GM21529 (cell line): ENCODE results near the gene MN1.

ENCODE experiments used
- ATAC-seq: cut with Tn5 transposase; IDR thresholded peaks from one replicate; pipeline ENCODE4 v1.9.1; 2021; ENCODE audit not compliant: unreplicated experiment

Gene MN1

DNA sequence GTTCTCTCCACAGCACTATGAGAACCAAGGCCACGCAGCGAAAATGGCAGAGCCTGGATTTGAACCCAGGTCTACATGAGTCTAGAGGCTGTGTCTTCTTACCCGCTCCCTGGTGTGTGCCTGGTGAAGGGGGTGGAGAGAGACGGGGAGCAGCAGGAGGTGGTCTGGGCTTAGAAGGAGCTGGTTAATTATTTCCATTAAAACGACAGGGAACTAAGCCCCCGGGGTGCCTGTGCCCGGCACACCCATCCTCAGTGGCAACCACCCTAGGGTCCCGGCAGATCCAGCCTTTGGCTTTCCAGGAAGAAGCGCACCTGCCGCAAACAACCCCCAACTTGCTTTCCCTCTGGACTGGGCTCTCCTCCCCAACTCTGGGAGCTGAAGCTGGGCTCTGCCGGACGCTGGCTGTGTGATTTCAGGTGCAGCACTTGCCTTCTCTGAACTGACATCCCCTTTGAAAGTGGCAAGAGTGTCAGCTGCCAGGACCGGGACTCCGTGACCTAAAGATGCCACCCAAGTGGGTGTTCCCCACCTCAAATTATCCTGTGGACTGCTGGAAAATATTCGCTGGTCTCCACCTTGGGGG is 35.8 kb downstream of the MN1 start:
- no peak for ATAC-seq

DNA sequence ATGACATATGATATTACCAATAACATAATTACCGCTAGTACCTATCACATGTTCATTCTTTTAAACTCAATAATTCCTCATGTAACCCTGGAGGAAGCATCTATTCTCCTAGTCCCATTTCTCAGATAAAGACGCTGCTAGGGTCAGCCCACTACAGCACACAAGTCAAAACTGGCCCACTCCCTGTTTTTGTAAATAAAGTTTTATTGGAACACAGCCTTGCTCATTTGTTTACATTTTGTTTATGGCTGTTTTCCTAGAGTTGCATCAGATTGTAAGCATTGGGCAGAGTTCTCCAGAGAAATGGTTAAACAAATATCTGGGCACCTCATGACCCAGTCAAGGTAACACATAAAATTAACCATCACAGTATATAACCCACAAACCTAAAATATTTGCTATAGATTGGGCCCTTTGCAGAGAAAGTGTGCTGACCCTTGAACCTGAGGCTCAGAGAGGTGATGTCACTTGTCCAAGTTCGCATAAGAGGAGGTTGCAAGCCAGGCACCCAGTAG is 36.8 kb downstream of the MN1 start:
- ATAC-seq = no peak

DNA sequence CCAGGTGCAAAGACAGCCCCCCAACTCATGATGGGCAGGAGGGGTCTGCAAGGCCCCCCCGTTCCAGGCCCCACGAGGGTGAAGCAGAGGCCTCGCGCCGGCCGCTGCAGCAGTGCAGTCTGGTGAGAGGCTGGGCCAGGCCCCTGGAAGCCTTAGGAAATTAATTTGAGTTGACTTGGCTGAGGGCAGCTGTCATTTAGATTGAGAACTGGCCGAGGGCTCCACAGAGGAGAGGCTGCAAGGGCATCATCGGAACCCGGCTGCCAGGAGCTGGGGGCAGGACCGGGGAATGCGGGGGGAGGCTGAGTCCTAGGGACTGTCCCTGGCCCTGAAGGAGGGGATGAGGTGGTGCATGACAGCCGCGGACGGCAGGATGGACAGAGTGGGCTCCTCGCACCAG is 39.9 kb downstream of the MN1 start:
- no peak for ATAC-seq

DNA sequence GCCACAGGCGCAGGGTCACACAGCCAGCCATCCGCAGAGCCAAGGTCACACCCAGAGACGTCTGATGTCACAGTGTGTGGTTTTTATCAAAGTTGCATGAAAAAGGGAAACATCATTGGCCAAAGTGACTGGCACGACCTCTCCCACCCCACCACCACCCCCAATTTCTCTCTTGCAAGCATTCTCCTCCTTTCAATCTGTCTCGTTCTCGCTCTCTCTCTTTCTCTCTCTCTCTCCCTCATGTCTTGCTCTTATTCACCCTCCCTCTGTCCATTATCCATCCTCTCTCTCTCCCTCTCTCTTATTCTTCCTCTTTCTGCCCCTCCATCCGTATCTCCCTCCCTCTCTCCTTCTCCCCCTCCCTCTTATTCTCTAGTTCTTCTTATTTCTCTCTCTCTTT is 40.6 kb downstream of the MN1 start:
- no peak for ATAC-seq

DNA sequence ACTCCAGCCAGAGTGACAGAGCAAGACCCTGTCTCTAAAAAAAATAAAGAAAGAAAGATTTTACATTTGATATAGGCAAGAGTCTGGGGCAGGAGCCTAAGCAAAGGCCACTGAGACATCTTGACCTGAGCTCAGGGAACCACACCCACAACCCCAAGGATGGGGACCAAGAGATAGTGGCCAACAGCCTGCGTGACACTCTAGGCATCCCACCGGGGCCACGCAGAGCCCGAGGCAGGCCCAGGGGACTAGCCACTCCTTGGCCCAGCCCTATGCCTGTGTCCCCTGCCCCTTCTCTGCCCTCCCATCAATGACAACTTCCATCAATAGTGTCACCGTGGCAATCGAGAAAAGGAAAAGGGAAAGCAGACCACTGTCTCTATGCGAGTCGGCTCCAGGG is 41.1 kb downstream of the MN1 start:
- no peak for ATAC-seq

DNA sequence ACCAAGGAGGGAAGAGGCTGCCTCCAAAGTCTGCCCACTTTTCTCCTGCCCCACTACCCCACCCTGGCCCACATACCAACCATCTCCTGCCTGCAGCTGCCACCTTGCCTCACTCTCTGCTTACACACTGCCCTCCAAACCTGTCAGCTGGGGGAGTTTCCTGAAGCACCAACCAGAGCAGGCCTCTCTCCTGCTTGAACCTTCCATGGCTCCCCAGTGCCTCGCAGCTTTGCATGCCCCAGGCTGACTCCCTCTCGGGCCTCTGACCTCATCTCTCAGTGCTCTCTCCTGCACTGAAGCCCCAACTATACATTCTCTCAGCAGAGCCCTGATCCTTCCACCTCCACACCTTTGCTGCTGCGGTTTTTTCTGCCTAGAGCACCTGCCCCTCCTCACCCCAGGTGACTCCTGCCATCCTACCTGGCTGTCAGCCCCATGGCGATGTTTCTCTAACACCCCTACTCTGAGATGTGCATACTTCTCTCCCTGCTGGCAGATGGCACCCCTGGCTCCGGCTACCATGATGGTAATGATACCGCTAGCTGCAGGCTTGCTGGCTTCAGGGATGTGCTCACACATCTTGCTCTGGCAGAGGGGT is 43.5 kb downstream of the MN1 start:
- no peak for ATAC-seq

DNA sequence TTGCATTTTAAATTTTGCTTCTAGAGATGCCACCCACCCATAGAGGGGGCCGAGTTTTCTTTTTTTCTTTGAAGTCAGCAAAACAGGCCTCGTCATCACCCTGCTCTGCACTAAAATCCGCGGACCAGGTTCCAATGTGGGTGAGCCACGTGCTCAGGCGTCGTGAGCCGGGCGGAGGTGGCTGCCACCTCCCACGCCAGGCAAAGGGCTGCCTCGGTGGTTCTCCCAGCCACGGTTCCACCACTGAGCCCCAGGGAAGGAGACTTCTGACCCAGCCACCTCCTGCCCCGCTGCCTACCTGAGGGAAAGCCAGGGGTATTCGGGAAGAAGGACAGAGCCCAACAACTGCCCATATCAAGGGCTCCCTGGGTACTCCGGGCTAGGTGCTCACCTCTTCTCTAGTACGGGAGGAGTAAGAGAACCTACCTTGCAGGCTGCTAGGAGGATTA is 45.3 kb downstream of the MN1 start:
- no peak for ATAC-seq

DNA sequence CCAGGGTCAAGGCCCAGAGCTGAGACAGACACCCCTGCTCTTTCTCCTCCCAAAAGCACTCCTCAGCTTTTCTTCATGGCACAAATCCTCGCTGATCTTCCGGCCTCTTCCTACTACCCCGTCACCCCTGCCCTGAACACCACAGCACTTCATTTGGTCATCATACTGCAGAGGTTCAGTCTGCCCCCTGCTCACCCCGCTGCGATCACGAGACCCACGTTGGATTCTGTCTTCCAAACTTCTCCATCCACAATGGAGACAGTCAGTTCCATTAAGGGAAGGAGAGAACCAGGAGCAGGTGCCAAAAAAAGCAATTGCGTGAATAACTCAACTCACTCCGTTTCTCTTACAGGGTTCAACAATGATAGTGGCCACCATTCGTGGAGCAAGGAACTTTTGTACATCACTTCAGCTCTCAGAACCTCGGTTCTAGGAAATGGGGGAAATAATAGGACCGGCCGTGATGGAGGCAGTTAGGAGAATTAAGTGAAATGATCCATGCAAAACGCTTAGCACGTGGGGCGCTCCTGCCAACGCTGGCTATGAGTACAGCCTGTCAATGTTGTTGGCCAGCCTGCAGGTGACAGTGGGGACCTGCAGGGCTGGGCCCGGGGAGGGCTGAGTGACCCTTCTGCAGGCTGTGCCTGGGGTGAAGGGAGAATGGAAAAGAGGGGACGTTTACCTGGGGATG is 45.9 kb downstream of the MN1 start:
- no peak for ATAC-seq

DNA sequence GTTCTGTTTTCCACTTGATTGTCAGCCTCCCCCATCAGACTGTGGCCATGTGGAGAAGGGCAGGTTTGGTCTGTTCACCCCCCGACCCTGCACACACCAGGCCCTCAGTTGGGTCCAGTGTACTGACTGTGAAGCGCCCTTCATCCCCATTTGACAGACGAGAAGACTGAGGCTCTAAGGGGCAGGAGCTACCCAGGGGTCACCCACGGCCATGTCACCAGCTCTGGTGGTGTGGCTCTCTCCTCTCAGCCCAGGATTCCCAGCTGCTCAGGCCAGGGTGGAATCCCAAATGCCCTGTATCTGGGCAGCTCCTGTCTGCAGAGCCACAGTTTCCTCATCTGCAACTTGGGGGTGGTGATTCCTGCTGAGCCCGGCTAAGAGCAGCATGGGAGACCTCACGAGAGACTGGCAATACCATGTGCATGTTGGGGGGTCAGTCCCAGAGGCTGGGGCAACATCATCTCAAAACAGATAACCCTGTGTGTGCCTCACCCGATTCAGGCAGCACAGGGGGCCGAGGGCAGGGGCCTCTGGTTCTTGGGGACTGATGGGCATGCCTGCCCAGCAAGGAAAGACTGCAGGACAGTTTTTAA is 46.6 kb downstream of the MN1 start:
- ATAC-seq = no peak

DNA sequence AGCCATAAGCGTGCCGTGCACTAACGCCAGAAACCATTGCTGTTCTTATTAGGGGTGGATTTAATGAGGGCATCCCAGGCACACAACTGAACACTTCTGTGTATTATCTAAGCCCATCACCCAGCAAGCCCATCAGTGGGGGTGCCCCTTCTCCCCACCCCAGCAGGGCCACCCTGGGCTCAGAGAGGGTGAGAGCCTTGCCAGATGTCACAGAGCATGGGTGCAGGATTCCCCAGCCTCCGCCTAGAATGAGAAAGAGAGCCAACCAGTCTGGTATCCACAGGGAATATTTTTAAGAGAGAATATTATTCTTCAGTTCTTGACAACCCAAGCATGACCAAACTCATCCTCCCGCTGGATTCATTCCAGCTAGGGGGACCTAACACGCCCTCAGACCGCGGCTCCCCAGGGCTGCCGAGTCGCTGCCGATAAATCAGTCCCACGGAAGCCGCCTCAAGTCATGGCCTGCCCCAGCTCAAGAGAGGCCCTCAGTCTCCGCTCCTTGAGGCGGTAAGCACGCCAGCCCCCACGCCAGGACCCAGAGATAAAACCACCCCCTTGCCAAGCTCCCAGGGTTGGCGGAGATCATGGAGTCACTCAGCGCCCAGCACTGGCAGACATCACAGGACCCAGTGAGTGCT is 47.2 kb downstream of the MN1 start:
- ATAC-seq = no peak

DNA sequence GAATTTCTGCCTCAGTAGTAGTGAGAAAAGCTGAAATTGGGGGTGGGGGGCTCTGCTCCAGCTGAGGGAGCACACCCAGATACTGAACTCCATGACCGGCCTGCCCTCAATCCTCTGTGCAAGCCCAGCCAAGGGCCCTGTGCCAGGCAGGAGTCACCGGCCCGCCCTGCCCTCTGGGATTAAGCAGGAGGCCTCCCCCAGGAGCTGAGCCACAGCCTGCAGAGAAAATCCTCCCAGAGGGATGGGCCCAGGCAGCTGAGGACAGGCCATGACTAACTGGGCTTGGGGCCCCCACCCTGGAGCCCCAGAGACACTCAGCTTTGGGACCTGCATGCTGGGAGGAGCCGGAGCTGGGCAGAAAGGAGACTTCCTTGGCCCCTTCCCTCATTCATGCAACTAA is 48.8 kb downstream of the MN1 start:
- ATAC-seq = no peak

DNA sequence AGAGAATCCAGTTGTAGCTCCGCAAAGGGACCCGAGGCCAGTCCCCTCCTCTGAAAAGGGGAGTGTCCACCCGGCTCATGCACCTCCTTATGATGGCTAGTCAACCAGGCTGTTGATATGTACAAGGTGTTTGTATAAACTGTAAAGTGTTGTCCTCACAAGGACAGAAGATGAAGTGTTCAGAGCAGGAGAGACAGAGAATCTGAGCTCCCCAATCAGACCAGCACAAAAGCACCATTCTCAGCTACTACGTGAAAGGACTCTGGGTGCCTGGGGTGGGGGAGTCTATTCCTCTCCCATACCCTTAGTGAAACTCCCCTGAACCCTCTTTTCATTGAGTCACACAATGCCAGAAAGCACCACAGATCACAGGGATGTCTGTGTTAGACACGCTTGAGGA is 49.4 kb downstream of the MN1 start:
- ATAC-seq = no peak

DNA sequence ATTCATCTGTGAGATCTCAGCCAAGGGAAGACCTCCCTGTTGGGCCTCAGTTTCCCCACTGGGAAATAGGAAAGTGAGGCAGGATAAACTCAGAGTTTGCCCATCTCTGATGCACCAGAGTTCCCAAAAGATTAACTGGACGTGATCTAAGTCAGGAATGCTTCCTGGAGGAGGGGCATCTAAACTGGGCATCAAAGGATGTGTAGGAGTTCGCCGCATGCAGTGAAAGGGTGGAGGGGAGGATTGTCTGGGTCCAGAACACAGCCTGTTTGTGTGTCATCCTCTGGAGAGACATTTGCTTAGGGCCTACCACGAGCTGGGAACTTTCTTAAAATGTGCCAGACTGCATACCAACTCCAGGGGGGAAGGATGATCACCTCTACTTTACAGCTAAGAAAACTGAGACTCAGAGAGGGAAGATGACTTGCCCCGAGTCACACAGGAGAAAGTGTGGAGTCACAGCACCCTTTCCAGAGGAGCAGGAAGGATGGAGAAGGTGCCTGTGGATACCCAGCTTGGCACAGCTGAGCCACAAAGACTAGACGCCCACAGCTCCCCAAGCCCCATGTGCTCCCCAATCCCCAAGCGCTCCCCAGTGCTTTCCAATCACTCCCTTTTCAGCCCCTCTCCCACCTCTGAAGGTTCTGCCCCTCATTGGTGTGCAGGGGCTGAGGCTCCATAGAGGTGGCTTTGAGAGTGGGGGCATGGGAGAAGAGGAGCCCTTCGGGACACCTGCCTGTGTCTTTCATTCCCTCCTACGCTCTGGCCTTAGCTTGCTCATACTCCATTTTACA is 50.1 kb downstream of the MN1 start:
- ATAC-seq = no peak

DNA sequence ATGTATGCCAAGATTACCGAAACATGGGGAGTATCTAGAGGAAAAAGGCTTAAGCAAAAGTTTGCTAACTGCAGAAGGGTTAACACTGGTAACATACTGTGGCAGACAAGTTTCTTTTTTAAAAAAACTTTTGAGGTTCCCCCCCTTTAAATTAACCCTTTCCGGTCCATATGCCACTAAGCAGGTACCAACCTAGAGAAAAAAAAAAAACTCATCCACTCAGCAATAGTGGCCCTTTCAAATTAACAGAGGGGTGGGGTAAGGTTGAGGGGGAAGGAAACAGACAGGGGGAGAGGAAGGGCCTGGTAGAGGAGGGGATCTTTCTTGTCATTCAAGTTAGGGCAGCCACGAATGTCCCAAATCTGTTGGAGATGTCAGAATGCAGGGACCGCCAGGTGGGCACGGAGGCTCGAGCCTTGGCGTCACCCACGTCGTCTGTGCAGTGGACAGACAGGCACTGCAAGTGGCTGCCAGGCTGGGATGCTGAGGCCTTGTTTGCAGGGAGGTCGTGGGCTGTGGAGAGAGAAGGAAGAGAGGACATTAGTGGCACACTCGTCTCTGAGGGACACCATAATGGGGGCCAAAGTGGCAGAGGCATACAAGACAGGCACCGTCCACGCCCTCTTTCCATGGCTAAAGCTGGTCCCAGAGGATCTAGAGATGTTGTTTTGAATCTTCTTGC is 50.8 kb downstream of the MN1 start:
- ATAC-seq = no peak

DNA sequence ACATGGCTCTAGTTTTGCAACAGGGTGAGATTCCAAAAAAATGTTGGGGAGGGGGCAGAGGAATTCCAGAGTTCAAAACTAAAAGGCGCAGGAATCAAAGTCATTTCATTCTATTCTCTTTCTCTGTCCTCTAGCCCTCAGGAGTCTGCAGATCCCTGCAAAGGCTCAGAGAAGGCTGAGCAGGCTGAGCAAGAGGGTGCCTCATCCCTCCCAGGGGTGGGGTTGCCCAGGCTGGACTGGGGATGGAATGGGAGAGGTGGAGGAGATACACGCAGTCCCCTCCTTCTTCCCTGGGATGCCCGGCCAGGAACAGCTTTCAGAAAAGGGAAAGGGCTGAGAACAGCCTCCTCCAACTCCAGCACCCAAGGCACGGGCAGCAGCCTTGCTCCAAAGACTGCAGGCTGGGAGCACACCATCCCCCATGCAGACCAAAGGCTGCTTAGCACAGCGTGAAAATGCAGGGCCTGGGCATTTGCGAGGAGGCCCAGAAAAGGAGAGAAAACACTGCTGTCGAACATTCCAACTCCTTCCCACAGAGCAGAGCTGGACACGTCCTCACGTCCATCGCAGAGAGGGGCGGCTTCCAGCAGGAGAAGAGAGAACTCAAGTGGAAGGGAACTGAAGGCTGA is 51.8 kb downstream of the MN1 start:
- no peak for ATAC-seq

DNA sequence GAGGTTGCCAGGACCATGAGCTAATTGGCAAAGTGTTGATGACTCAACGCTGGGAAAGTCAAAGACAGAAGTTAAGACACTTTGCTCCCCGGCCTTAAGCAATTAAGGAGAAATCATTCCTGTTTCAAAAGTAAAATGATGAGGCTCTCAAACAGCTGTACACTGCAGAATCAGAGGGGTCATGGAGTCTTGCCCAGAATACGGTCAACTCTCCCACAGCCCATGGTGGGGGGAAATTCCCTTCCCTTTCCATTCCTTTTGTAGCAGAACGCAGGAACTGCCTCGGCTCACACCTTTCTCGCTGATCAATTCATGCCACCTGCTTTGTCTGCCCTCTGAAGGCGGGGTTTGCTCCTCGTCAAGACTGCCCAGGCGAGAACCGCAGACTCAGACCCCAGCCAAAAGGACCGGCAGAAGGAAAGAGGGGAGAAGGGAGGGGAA is 52.8 kb downstream of the MN1 start:
- no peak for ATAC-seq

DNA sequence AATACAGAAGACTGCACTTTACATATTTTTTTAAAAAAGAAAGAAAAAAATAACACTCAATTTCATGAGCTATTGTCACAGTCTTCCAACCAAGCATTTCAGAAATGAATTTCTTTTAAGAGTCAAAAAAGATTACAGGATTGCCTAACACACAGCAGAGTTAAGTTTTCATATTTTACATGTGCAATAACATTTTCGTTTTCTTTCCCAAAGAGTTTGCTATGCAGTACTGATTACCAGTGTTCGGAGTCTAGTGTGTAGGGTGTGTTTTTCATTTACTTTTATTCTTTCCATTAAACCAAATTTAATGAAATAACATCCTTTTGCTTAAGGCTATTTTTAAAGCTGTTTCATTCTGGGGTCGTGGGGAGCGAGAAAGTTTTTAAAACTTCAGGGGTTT is 53.2 kb downstream of the MN1 start:
- no peak for ATAC-seq

DNA sequence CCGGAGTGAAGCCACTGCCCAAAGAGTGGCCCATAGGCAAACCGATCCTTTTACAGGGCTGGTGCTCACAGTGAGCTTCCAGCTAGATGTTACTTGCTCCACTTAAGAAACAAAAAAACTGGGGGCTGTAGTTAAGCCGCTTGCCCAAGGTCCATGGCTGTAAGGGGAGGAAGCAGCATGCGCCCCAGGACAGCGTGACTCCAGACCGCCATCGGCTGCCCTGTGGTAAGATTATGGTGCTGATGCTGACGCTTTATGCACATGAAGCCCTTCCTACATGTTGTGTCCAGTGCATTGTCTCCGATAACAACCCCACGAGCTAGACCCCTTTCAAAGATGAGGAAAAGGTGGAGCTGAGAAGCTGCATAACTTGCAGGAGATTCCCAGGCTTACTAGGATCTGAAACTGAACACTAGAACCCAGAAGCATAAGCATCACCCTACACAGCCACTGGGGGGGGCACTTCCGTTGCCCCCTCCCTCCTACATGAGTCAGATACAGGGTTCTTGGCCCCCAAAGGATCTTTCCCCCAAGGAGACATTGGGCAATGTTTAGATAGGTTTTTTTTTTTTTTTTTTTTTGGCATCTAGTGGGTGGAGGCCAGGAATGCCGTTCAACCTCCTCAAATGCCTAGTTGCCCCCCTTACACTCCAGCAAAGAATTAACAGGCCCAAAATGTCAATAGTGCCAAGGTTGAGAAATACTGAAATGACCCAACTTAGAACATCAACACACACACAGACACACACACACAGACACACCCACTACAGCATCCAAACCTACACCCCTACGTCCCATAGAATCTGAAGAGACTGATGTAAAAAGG is 53.9 kb downstream of the MN1 start:
- no peak for ATAC-seq

DNA sequence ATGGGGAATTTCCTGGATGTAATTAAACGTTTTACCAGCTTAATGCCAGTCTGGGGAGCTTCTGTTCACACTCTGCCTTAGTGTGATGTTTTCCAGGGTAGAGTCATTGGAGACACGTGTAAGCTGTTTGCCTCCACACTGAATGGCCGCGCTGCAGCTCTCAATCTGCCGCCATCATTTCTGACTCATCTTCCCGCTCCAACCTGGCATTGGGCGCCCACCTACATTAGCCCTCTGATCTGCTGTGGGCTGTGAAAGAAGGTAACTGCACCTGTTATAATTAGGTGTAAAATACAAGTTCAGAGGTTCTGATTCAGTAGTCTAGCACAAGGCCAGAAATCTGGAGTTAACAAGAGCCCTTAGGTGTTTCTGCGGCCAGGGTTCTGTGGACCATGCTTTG is 54.6 kb downstream of the MN1 start:
- no peak for ATAC-seq
